Suppressor macrophage (primary cell): ENCODE measurements around the gene DMRTC2.
A peak's percentile ranks its signal among the peaks of the same experiment; 100 is the strongest.
"Not testable (repeated sequence)": the region's sequence is repeated elsewhere in the genome, so short reads cannot be mapped to it uniquely, and the experiment has no call there.

Source experiments
- DNase-seq, 4 experiments: peaks; one replicate each; pipeline ENCODE4 v3.0.0-alpha.2; 2020 to 2022

DMRTC2 gene

DNA sequence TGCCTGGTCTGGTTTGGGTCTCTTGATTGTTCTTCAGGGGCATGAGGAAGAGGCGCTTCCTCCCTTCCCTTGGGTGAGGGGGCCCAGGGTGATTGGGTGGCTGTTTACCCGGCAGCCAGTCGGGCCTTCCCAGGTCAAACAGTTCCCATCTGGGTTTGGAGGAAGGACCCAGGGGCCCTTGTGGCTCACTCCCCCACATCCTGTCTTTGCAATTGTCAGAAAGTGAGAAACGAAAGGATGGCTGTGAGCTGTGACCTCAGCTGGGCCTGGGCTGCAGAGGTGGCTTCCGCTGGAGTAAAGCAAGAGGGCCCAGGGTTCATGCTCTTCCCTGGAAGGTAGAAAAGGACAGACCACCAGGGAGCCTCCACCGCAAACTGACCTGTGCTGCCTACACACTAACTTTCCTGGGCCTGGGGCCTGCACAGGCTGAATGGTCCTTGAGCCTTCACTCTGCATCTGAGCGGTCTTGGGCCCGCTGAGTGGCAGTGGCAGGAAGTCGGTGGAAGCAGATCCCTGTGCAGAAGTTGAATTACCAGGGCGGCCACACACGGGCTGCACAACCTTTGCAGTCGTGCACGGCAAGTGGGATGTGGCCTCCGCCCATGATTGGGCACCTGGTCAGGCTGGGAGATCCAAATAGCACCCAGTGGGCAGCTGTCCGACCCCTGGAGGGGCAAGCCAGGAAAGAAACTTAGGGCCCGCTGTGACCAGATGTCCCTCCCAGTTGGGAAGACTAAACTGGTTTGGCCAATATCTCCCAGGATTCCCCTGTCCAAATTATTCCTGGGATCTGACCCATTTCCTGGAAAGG, 26.9 kb downstream of the DMRTC2 start:
- peak; percentile 65 to 88 (median 82) for DNase-seq

DNA sequence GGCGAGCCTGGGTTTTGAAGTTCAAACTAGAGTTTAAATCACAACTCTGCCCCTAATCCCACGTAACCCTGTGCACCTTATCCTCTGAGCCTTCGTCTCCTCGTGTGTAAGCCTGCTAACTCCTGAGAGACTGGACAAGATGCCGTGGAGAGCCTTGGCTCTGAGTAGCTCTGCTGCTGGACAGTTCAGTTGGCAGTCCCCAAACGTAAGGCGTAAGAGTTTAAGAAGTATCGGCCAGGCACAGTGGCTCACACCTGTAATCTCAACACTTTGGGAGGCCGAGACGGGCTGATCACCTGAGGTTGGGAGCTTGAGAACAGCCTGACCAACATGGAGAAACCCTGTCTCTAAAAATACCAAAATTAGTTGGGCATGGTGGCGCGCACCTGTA, 27.5 kb downstream of the DMRTC2 start:
- DNase-seq = no peak

- peak; percentile 51 to 78 (median 63) for DNase-seq
Measured at GRCh38 chr19:41872775-41873647, 28.2 kb downstream of the DMRTC2 start.

- not testable (repeated sequence) for DNase-seq
Measured at GRCh38 chr19:41875973-41876372, 31.1 kb downstream of the DMRTC2 start.

DNA sequence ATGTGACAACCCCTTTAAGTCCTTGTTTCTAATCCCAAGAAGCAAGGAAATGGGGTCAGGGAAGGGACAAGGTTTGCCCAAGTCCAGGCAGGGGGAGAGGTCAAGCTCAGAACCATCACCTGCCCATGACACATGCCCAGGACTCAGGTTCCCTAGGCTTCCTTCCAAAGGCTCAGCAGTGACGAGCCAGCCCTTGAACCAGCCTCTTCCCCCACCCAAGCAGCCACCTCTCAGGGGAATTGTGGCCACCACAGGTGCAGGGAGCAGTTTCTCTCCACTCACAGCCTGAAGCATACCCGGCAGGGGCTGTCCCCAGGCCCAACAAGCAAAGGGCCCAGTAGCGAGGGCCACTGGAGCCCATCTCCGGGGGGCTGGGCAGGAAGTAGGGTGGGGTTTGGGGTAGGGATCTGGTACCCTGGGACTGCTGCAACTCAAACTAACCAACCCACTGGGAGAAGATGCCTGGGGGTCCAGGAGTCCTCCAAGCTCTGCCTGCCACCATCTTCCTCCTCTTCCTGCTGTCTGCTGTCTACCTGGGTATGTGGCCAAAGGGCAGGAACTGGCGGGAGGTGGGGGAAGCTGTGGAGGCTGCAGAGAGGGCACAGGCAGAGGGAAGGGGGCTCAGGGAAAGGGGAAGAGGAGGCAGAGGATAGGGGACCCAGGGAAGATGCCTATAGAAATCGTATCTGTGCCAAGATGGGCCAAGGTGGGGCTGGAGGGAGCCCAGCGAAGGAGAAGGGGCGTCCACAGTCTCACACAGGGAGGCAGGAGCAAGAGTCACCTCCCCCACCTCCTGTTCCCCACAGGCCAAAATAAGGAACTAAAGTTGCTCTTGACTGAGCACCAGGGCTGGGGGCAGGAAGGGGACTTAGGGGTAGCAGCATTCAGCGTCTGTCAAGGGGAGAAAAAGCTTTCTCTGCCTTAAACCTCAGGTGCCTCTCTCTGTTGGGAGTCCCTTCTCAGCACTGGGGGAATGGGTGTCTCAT, 32.3 kb downstream of the DMRTC2 start, which contains the start of gene CD79A:
CD79A (plus strand) TSS at position 433 of the 986 bp plus-strand sequence; CDS start at position 459, 26 bp downstream.
- peak; percentile 58 to 80 (median 77) for DNase-seq

GRCh38 chr19:41877916-41878905, 33.4 kb downstream of the DMRTC2 start:
- DNase-seq = peak; percentile 28 to 84 (median 74)

GRCh38 chr19:41879080-41879479, 34.2 kb downstream of the DMRTC2 start:
- DNase-seq = no peak

- DNase-seq = no peak
Measured at GRCh38 chr19:41879670-41880328, 35.0 kb downstream of the DMRTC2 start.

DNA sequence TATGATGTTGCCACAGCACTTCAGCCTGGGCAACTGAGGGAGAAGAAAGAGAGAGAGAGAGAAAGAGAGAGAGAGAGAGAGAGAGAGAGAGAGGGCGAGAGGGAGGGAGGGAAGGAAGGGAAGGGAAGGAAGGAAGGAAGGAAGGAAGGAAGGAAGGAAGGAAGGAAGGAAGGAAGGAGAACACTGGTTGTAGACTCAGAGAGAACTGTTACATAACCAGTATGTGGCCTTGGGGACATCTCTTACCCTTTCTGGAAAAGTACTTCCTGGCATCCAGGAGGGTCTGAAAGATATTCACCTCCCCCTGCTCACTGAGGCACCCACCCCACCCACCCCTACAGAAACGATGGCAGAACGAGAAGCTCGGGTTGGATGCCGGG, 35.5 kb downstream of the DMRTC2 start:
- no peak for DNase-seq

DNA sequence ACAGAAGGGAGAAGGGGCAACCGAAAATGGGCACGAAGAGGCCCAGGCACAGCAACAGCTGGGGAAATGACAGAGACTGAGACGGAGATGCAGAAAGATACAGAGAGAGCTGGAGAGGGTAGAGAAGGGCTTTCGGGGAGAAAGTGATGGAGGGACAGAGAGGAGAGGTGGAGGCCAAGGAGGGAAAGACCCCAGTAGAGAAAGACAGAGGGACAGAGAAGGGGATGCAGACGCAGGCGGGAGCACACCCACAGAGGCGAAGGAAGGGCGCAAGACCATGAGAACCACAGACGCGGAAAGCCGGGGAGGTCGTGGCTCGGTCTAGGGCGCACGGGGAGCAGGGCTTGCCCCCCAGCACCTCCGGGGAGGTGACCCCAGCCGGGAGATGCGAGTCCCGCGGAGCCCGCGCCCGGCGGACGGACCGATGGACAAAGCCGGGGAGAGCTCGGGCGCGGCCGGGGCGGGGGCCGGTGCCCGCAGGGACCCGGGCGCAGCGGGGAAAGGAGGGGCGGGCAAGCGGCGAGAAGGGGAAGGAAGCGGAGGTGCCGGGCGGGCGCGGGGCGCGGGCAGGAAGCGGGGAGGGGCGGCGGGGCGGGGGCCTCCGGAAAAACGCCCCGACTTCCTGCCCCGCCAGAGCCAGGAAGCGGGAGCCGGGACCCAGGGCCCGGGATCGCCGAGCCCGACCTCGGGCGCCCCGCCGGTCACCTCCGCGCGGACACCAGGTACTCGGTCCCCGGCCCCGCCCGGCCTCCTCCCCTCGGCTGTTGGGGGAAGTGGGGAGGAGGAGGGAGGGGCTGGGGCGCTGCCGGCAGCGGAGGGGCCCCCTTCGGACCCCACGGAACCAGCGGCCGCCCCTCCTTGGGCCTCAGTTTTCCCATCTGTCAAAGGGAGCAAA, 38.0 kb downstream of the DMRTC2 start, which contains the start of gene ARHGEF1:
ARHGEF1 (plus strand) TSS at position 617 of the 895 bp plus-strand sequence. CDS start 4,899 bp downstream, outside the sequence.
- peak; percentile 43 to 83 (median 68) for DNase-seq

DNA sequence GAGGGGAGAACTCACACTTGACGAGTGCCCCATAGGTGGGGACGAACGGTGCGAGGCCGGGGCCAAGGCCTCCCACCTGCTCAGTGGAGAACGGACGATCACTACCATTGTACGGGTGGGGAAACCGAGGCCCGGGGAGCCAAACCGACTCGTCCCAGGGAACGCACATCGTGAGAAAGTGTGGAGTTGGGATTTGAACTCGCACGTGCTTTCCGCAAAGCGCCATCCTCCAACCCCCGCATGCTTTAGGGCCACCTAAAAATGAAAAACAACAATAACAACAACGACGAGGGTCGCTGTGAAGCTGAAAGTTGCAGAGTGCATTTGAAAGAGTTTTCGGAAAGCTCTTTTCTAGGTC, 38.6 kb downstream of the DMRTC2 start:
- DNase-seq = peak in 2 of 4 experiments; percentile 19 to 31

DNA sequence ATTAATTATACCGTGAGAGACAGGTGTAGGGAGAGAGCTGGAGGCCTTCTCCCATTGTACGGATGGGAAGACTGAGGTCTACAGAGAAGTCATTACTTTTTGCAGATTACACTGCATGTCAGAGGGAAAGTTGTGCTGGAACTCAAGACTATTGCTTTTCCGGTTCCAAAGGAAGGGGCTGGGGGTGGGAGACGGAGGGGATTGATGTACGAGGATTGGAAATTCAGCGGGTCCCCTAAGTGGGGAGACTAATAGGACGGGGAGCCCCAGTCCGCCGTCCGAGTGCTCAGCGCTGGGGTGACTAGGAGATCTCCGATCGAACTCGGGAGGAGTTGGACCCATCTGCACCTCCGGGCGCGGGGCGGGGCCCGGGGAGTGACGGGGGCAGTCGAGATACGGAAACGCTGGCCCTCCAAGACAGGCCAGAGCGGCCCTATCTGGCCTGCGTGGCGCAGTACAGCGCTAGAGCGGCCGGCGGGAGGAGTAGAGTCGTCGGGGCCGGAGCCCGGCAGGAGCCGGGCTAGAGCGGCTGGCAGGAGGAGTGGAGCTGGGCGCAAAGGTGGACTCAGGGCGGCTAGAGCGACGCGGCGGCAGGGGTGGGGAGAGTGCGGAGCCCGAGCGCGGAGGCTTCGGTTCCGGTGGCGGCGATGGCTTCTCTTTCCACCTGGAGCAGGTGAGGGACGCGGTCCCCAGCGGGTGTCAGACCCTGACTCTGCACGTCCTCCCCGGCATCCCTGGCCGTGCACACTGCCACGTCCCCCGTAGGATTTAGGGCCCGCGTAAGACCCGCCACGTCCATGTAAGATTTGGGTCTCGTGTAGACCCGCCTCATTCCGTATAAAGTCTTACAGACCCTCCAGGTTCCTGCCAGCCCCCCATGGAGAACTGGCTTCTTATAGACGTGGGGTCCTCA, 39.2 kb downstream of the DMRTC2 start:
- DNase-seq = peak; percentile 96 to 99 (median 98)

- DNase-seq = no peak
Measured at GRCh38 chr19:41886761-41887710, 42.2 kb downstream of the DMRTC2 start.

GRCh38 chr19:41887711-41888382, 43.0 kb downstream of the DMRTC2 start:
- no peak for DNase-seq

GRCh38 chr19:41888926-41889325, 44.1 kb downstream of the DMRTC2 start:
- no peak for DNase-seq

GRCh38 chr19:41889896-41890295, 45.1 kb downstream of the DMRTC2 start:
- DNase-seq = no peak
